ENCODE measurements around the gene NAIP. TPM values are rescaled to one million over a fixed set of nuclear protein-coding genes. Genes with fewer than 3 reads are reported as not detected.
"Not testable (repeated sequence)": the region's sequence is repeated elsewhere in the genome, so short reads cannot be mapped to it uniquely, and the experiment has no call there.

The NAIP gene, protein sequence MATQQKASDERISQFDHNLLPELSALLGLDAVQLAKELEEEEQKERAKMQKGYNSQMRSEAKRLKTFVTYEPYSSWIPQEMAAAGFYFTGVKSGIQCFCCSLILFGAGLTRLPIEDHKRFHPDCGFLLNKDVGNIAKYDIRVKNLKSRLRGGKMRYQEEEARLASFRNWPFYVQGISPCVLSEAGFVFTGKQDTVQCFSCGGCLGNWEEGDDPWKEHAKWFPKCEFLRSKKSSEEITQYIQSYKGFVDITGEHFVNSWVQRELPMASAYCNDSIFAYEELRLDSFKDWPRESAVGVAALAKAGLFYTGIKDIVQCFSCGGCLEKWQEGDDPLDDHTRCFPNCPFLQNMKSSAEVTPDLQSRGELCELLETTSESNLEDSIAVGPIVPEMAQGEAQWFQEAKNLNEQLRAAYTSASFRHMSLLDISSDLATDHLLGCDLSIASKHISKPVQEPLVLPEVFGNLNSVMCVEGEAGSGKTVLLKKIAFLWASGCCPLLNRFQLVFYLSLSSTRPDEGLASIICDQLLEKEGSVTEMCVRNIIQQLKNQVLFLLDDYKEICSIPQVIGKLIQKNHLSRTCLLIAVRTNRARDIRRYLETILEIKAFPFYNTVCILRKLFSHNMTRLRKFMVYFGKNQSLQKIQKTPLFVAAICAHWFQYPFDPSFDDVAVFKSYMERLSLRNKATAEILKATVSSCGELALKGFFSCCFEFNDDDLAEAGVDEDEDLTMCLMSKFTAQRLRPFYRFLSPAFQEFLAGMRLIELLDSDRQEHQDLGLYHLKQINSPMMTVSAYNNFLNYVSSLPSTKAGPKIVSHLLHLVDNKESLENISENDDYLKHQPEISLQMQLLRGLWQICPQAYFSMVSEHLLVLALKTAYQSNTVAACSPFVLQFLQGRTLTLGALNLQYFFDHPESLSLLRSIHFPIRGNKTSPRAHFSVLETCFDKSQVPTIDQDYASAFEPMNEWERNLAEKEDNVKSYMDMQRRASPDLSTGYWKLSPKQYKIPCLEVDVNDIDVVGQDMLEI (N-terminal part only)
- total RNA-seq (10 to 100 TPM; 49.5 to 68.8 TPM), polyA plus RNA-seq (10 to 100 TPM in 1 of 2 donors, 1 to 10 TPM in 1; 7.0 to 41.1 TPM)
- long read RNA-seq, donor 1, full-length matches to known transcripts = 1 of 1 reads
- long read RNA-seq, donor 1, partial matches to known transcripts = 0 of 1 reads
- long read RNA-seq, donor 1, other reads (novel, unspliced or antisense) = 0 of 1 reads
- long read RNA-seq, donor 2, partial matches to known transcripts = 5 of 5 reads
- long read RNA-seq, donor 2, other reads (novel, unspliced or antisense) = 0 of 5 reads
- long read RNA-seq, donor 3 = 0 reads
- long read RNA-seq, donor 4 = 0 reads
- long read RNA-seq, donor 5 = 0 reads

GRCh38 chr5:71025289-71025953 is at the start of gene NAIP:
Gene NAIP (minus strand): TSS chr5:71025339. CDS start chr5:71012915, 12,424 bp downstream.
- not testable (repeated sequence) for H3K27ac ChIP-seq (ENCODE audit: low read depth in 1 of 2, low read length in 1 of 2); H3K36me3 ChIP-seq (ENCODE audit: control insufficient read depth in 4 of 4, insufficient read depth in 4 of 4, low read length in 4 of 4); H3K4me3 ChIP-seq; ATAC-seq (ENCODE audit: insufficient read depth, low FRiP score); H3K9me3 ChIP-seq (ENCODE audit: control insufficient read depth in 4 of 4, insufficient read depth in 3 of 4, low read length in 3 of 4); H3K4me1 ChIP-seq (ENCODE audit: control insufficient read depth in 5 of 5, insufficient read depth in 5 of 5, low read length in 5 of 5); H3K27me3 ChIP-seq (ENCODE audit: control insufficient read depth in 3 of 3, insufficient read depth in 3 of 3, low read length in 2 of 3); DNase-seq; H3K9ac ChIP-seq (ENCODE audit: insufficient read depth in 1 of 2, low read length in 2 of 2)
- no CpG with 5 or more reads among the region's 8 CpGs for WGBS, 2 donors

DNA sequence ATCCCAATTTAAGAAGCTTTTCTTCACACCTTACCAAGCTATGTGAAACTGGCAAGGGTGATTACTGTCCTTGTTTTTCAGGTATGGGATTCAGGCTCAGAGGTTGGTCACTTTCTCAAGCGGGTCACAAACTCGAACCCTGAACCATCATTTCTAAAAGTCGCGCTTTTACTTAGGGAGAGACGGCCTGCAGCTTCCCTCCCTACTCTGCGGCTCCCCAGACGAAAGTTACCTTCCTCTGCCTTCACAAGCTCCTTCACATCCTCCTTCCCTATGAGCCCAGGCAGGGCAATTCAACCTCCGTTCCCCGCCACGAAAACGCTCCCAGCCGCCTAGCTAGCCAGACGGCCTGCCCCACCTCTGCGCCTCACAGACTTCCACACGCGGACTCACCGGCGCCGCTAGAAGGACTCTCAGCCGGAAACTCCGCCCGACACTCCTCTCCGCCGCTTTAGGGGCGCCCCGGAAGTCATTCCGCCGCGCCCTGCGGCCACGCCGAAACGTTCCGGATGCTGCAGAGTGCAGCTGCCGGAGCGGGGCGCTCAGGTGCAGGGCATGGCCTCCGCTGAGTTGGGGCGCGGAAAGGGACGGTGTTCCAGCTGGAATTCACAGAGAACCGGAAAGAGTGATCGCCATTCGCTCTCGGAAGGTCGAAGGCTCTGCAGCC is 42.3 kb upstream of the NAIP start, which contains the start of gene GTF2H2:
TSS of gene GTF2H2 (minus strand) at position 415 of the 667 bp plus-strand sequence. CDS start 4,913 bp downstream, outside the sequence.
- not testable (repeated sequence) for DNase-seq; H3K36me3 ChIP-seq (ENCODE audit: control insufficient read depth in 4 of 4, insufficient read depth in 4 of 4, low read length in 4 of 4); H3K9me3 ChIP-seq (ENCODE audit: control insufficient read depth in 4 of 4, insufficient read depth in 3 of 4, low read length in 3 of 4); H3K27me3 ChIP-seq (ENCODE audit: control insufficient read depth in 3 of 3, insufficient read depth in 3 of 3, low read length in 2 of 3); H3K4me1 ChIP-seq (ENCODE audit: control insufficient read depth in 5 of 5, insufficient read depth in 5 of 5, low read length in 5 of 5); H3K9ac ChIP-seq (ENCODE audit: insufficient read depth in 1 of 2, low read length in 2 of 2); H3K4me3 ChIP-seq; H3K27ac ChIP-seq (ENCODE audit: low read depth in 1 of 2, low read length in 1 of 2)
- no CpG with 5 or more reads among the region's 46 CpGs for WGBS, 2 donors
- ATAC-seq (ENCODE audit: insufficient read depth, low FRiP score) = peak; percentile 98

GRCh38 chr5:71061322-71061721 is 36.2 kb upstream of the NAIP start:
- not testable (repeated sequence) for H3K9ac ChIP-seq (ENCODE audit: insufficient read depth in 1 of 2, low read length in 2 of 2); H3K9me3 ChIP-seq (ENCODE audit: control insufficient read depth in 4 of 4, insufficient read depth in 3 of 4, low read length in 3 of 4); ATAC-seq (ENCODE audit: insufficient read depth, low FRiP score); H3K27me3 ChIP-seq (ENCODE audit: control insufficient read depth in 3 of 3, insufficient read depth in 3 of 3, low read length in 2 of 3); DNase-seq; H3K36me3 ChIP-seq (ENCODE audit: control insufficient read depth in 4 of 4, insufficient read depth in 4 of 4, low read length in 4 of 4); H3K4me1 ChIP-seq (ENCODE audit: control insufficient read depth in 5 of 5, insufficient read depth in 5 of 5, low read length in 5 of 5); H3K27ac ChIP-seq (ENCODE audit: low read depth in 1 of 2, low read length in 1 of 2); H3K4me3 ChIP-seq
- WGBS, 2 donors = no CpG with 5 or more reads among the region's 1 CpG

DNA sequence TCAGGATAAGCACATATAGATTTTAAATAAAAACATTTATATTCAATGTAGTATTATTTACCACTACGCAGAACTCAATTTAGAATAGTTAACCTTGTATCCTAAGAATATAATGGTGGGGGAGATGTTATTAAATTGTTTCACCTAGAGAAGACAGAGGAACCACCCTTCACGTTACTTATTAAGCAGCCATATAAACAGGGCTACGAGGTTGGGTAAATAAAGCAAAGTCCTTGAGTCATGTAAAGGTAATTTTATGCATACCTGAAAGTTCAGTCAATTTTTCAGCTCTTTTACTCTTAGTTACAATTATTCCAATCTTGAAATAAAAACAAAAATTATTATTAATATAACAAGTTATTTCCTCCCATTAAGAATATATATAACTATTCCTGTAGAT is 34.3 kb upstream of the NAIP start:
- not testable (repeated sequence) for H3K9me3 ChIP-seq (ENCODE audit: control insufficient read depth in 4 of 4, insufficient read depth in 3 of 4, low read length in 3 of 4); H3K4me1 ChIP-seq (ENCODE audit: control insufficient read depth in 5 of 5, insufficient read depth in 5 of 5, low read length in 5 of 5); ATAC-seq (ENCODE audit: insufficient read depth, low FRiP score); DNase-seq; H3K27me3 ChIP-seq (ENCODE audit: control insufficient read depth in 3 of 3, insufficient read depth in 3 of 3, low read length in 2 of 3); H3K27ac ChIP-seq (ENCODE audit: low read depth in 1 of 2, low read length in 1 of 2); H3K36me3 ChIP-seq (ENCODE audit: control insufficient read depth in 4 of 4, insufficient read depth in 4 of 4, low read length in 4 of 4); H3K4me3 ChIP-seq; H3K9ac ChIP-seq (ENCODE audit: insufficient read depth in 1 of 2, low read length in 2 of 2)
- WGBS, 2 donors = no CpG with 5 or more reads among the region's 3 CpGs

DNA sequence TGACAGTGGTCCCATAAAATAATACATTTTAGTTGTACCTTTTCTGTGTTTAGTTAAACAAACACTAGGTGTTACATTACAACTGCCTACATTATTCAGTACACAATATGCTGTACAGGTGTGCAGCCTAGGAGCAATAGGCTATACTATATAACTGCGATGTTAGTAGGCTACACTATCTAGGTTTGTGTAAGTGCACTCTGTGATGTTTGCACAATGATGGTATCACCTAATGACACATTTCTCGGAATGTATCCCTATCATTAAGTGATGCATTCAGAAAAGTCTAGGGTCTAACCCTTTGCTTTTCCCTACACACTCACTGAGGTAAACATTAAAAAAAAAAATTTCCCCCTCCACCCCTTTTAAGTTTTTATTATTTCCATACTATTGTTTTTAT is 19.7 kb upstream of the NAIP start:
- H3K27me3 ChIP-seq (ENCODE audit: control insufficient read depth in 3 of 3, insufficient read depth in 3 of 3, low read length in 2 of 3); H3K9me3 ChIP-seq (ENCODE audit: control insufficient read depth in 4 of 4, insufficient read depth in 3 of 4, low read length in 3 of 4); DNase-seq; H3K27ac ChIP-seq (ENCODE audit: low read depth in 1 of 2, low read length in 1 of 2); H3K4me1 ChIP-seq (ENCODE audit: control insufficient read depth in 5 of 5, insufficient read depth in 5 of 5, low read length in 5 of 5); ATAC-seq (ENCODE audit: insufficient read depth, low FRiP score); H3K4me3 ChIP-seq; H3K36me3 ChIP-seq (ENCODE audit: control insufficient read depth in 4 of 4, insufficient read depth in 4 of 4, low read length in 4 of 4); H3K9ac ChIP-seq (ENCODE audit: insufficient read depth in 1 of 2, low read length in 2 of 2): not testable (repeated sequence)
- 83 to 86% methylated on average over 2 of the region's 2 CpGs for WGBS, 2 donors

- not testable (repeated sequence) for H3K9me3 ChIP-seq (ENCODE audit: control insufficient read depth in 4 of 4, insufficient read depth in 3 of 4, low read length in 3 of 4); H3K27ac ChIP-seq (ENCODE audit: low read depth in 1 of 2, low read length in 1 of 2); H3K36me3 ChIP-seq (ENCODE audit: control insufficient read depth in 4 of 4, insufficient read depth in 4 of 4, low read length in 4 of 4); H3K4me1 ChIP-seq (ENCODE audit: control insufficient read depth in 5 of 5, insufficient read depth in 5 of 5, low read length in 5 of 5); DNase-seq; H3K9ac ChIP-seq (ENCODE audit: insufficient read depth in 1 of 2, low read length in 2 of 2); ATAC-seq (ENCODE audit: insufficient read depth, low FRiP score); H3K4me3 ChIP-seq; H3K27me3 ChIP-seq (ENCODE audit: control insufficient read depth in 3 of 3, insufficient read depth in 3 of 3, low read length in 2 of 3)
- no CpG with 5 or more reads among the region's 2 CpGs for WGBS, 2 donors
Measured at GRCh38 chr5:71044128-71044527, 19.0 kb upstream of the NAIP start.

Data from lung (tissue), 14 donors.